Sigmoid colon (tissue), 7 donors: ENCODE data around the gene CCNF. TPM values are rescaled to one million over a fixed set of nuclear protein-coding genes. Genes with fewer than 3 reads are reported as not detected.

Source experiments
- DNase-seq: peaks from one replicate; pipeline ENCODE4 v3.0.0-alpha.2; 2019
- H3K27ac ChIP-seq, 4 donors: fragments of 200-600 bp; sonication (generic); one replicate each; pipeline ENCODE4 v1.5.1; 2016 to 2019; ENCODE audit warnings: mild to moderate bottlenecking in 1 of 4
- H3K27me3 ChIP-seq, 3 donors: fragments of 200-600 bp; sonication (generic); one replicate each; pipeline ENCODE4 v1.5.1; 2019; ENCODE audit warnings: mild to moderate bottlenecking in 1 of 3
- H3K36me3 ChIP-seq, 4 donors: fragments of 200-600 bp; sonication (generic); one replicate each; pipeline ENCODE4 v1.5.1; 2016 to 2019
- H3K4me1 ChIP-seq, 4 donors: fragments of 200-600 bp; sonication (generic); one replicate each; pipeline ENCODE4 v1.5.1; 2017 to 2019
- H3K4me3 ChIP-seq, 4 donors: fragments of 200-600 bp; sonication (generic); one replicate each; pipeline ENCODE4 v1.5.1; 2017 to 2019; ENCODE audit warnings: mild to moderate bottlenecking in 2 of 4, moderate library complexity in 1 of 4
- H3K9me3 ChIP-seq, 4 donors: fragments of 200-600 bp in 3 of 4; sonication (generic) in 3 of 4; one replicate each; pipeline versions ENCODE4 v1.5.1 to v1.6.1; 2013 to 2019
- EP300 ChIP-seq, 4 donors: sonication (generic); formaldehyde crosslinking; IDR thresholded peaks; one replicate each; pipeline ENCODE4 v1.6.1; 2017; ENCODE audit warnings: antibody characterized with exemption in 4 of 4
- POLR2A ChIP-seq, 2 donors: fragments of 450-650 bp; IDR thresholded peaks; one replicate each; pipeline ENCODE4 v1.6.1; 2016; ENCODE audit warnings: antibody characterized with exemption in 2 of 2, mild to moderate bottlenecking in 2 of 2, moderate library complexity in 2 of 2
- POLR2AphosphoS5 ChIP-seq, 4 donors: sonication (generic); formaldehyde crosslinking; IDR thresholded peaks; one replicate each; pipeline ENCODE4 v1.6.1; 2017; ENCODE audit warnings: antibody characterized with exemption in 4 of 4
- WGBS, 2 donors: extraction: QIAGEN DNeasy Blood & Tissue Kit; methylation state at CpG; one replicate each; pipeline ENCODE4 v1.1.7; 2013; 5-methylcytosine and 5-hydroxymethylcytosine counted together
- intact Hi-C: fragments of 100-400 bp; cut with DNase I; formaldehyde crosslinking; loops from one replicate; pipeline ENCODE4 v1.15.1; 2023
- polyA plus RNA-seq, 3 donors: library from polyadenylated mRNA; stranded (reverse); fragments of 200-250 nt; gene quantifications; one replicate each; pipeline ENCODE4 v1.2.3, GENCODE V29; 2013
- total RNA-seq, 4 donors: library from RNA; depleted of rRNA; stranded (reverse); fragments of >200 nt; gene quantifications; one replicate each; pipeline ENCODE4 v1.1.0, GENCODE V29; 2016
- TF ChIP-seq, protein P1 (sequence below), 4 experiments: fragments of 450-650 bp in 3 of 4; fragments of 200-600 bp in 1 of 4; IDR thresholded peaks; one replicate each; pipeline ENCODE4 v1.5.1; 2016 to 2019; ENCODE audit warnings: antibody characterized with exemption in 4 of 4, mild to moderate bottlenecking in 3 of 4, moderate library complexity in 2 of 4
- donor health status: healthy with polysubstance abuse.
- donor health status: Bipolar disorder and iron deficiency.
- donor health status: healthy.

The CCNF gene
- total and polyA plus RNA-seq, 7 donors = 0.60 to 11.6 (median 1.2) TPM

- Histone ChIP-seq H3K27ac (no peak overlapping the region), H3K4me3 (no peak overlapping the region), H3K27me3 (no peaks in the 10 kb centered on the region), H3K9me3 (no peaks in the 10 kb centered on the region), H3K36me3 (no peaks in the 10 kb centered on the region), H3K4me1 (no peaks in the 10 kb centered on the region)
- TF ChIP-seq, protein P1, sequence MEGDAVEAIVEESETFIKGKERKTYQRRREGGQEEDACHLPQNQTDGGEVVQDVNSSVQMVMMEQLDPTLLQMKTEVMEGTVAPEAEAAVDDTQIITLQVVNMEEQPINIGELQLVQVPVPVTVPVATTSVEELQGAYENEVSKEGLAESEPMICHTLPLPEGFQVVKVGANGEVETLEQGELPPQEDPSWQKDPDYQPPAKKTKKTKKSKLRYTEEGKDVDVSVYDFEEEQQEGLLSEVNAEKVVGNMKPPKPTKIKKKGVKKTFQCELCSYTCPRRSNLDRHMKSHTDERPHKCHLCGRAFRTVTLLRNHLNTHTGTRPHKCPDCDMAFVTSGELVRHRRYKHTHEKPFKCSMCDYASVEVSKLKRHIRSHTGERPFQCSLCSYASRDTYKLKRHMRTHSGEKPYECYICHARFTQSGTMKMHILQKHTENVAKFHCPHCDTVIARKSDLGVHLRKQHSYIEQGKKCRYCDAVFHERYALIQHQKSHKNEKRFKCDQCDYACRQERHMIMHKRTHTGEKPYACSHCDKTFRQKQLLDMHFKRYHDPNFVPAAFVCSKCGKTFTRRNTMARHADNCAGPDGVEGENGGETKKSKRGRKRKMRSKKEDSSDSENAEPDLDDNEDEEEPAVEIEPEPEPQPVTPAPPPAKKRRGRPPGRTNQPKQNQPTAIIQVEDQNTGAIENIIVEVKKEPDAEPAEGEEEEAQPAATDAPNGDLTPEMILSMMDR (IDR thresholded peaks at IDR 0.05) = no peak
- TF ChIP-seq POLR2AphosphoS5 (IDR thresholded peaks at IDR 0.05) (no peak), POLR2A (IDR thresholded peaks at IDR 0.05) (no peak), EP300 (IDR thresholded peaks at IDR 0.05) (no peak)
- DNase-seq = no peak
- intact Hi-C loops = no loop called here
- 88 to 93% methylated on average over 5 of the region's 5 CpGs for WGBS, 2 donors
Measured at GRCh38 chr16:2398520-2398919, 30.7 kb upstream of the CCNF start.

GRCh38 chr16:2404099-2404498 lies 25.1 kb upstream of the CCNF start:
- no peaks in the 10 kb centered on the region for H3K4me1 ChIP-seq
- H3K27me3 ChIP-seq = no peaks in the 10 kb centered on the region
- intact Hi-C loops = no loop called here
- TF ChIP-seq POLR2AphosphoS5 (IDR thresholded peaks at IDR 0.05) = no peak
- TF ChIP-seq, protein P1 (IDR thresholded peaks at IDR 0.05) = no peak
- TF ChIP-seq EP300 (IDR thresholded peaks at IDR 0.05) = no peak
- TF ChIP-seq POLR2A (IDR thresholded peaks at IDR 0.05) = no peak
- DNase-seq = no peak
- no peaks in the 10 kb centered on the region for H3K36me3 ChIP-seq
- H3K4me3 ChIP-seq = no peak overlapping the region
- H3K27ac ChIP-seq = no peak overlapping the region
- no peaks in the 10 kb centered on the region for H3K9me3 ChIP-seq
- 71 to 80% methylated on average over 4 of the region's 4 CpGs for WGBS, 2 donors

DNA sequence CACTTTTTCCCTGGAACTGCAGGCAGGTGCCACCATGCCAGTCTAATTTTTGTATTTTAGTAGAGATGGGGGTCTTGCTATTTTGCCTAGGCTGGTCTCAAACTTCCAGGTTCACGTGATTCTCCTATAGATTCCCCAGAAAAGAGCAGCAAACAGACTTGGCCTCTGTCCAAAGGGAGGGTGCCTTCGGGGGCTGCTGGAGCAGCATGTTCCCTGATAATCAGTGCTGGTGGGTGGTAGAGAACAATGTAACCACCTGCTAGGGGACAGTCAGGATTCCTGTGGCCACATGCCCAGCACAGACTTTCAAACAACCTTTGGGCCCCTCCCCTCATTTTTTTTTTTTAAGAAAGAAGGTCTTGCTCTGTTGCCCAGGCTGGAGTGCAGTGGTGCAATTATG lies 14.2 kb upstream of the CCNF start:
- Histone ChIP-seq H3K9me3 (no peaks in the 10 kb centered on the region), H3K4me3 (no peak overlapping the region), H3K4me1 (no peaks in the 10 kb centered on the region), H3K36me3 (no peaks in the 10 kb centered on the region), H3K27me3 (peaks cover 0 to 13% (median 0%) of the 10 kb centered on the region in 3 donors), H3K27ac (no peak overlapping the region)
- WGBS, 2 donors = 44 to 72% methylated on average over 2 of the region's 2 CpGs
- TF ChIP-seq POLR2AphosphoS5 (IDR thresholded peaks at IDR 0.05) = no peak
- TF ChIP-seq, protein P1 (IDR thresholded peaks at IDR 0.05) = no peak
- TF ChIP-seq EP300 (IDR thresholded peaks at IDR 0.05) = no peak
- TF ChIP-seq POLR2A (IDR thresholded peaks at IDR 0.05) = no peak
- no peak for DNase-seq
- intact Hi-C loops = no loop called here

DNA sequence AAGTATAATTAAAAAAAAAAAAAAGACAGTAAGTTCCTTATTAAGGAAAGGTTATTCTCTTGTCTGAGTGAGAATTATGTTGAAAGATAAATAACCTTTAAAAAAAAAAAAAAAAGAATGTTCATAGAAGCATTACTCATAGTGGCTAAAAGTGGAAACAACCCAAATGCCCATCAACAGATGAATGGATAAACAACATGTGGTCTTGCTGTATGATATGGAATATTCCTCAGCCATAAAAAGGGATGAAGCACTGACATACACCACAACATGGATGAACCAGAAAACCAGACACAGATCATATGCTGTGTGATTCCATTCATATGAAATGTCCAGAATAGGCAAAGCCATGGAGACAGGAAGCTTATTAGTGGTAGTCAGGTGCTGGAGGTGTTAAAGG lies 9.2 kb upstream of the CCNF start:
- no peak for TF ChIP-seq EP300 (IDR thresholded peaks at IDR 0.05)
- TF ChIP-seq, protein P1 (IDR thresholded peaks at IDR 0.05) = no peak
- Histone ChIP-seq H3K4me3 (no peak overlapping the region), H3K36me3 (no peaks in the 10 kb centered on the region), H3K27me3 (peaks cover 0 to 10% (median 0%) of the 10 kb centered on the region in 3 donors), H3K27ac (no peak overlapping the region), H3K4me1 (no peaks in the 10 kb centered on the region), H3K9me3 (no peaks in the 10 kb centered on the region)
- intact Hi-C loops = no loop called here
- no peak for DNase-seq

DNA sequence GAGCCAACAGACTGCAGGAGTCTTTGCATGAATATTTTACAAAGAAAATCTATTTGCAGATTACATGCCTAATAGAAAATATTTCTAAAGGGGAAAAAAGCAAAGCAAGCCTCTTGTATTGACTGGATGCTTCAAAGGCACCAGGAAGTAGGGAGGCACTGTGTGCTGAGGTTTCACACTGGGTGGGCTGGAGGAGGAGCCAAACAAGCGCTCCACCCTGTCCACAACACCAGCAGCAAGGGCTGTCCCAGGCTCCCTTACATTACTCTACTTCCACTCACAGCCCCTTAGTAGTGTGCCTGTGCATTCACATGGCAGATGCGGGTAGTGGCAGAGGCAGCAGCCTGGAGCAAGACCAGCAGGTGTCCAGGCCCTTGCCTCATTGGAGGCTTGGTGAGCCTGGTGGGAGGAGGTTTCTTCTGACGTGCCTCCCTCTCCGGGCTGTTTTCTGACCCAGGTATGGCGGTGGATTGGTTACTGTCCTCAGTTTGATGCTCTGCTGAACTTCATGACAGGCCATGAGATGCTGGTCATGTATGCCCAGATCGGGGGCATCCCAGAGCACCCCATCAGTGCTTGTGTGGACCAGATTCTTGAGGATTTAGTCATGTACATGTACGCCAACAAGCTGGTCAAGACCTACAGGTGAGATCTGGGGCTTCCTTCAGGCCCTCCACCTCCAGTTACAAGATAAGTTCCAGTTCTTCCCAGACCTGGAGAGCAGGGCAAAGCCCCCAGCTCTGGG lies 7.0 kb upstream of the CCNF start:
- Histone ChIP-seq H3K36me3 (no peaks in the 10 kb centered on the region), H3K4me1 (no peaks in the 10 kb centered on the region), H3K27me3 (peaks cover 0 to 5% (median 0%) of the 10 kb centered on the region in 3 donors), H3K27ac (no peak overlapping the region), H3K9me3 (no peaks in the 10 kb centered on the region), H3K4me3 (no peak overlapping the region)
- peak; percentile 34 for DNase-seq
- 90% methylated on average over 7 of the region's 7 CpGs for WGBS, 2 donors
- intact Hi-C loops = no loop called here
- TF ChIP-seq POLR2AphosphoS5 (IDR thresholded peaks at IDR 0.05) = no peak
- TF ChIP-seq, protein P1 (IDR thresholded peaks at IDR 0.05) = no peak
- no peak for TF ChIP-seq EP300 (IDR thresholded peaks at IDR 0.05)
